Endothelial cell of umbilical vein (primary cell): Measurements from ENCODE around the gene C17orf75. TPM values are rescaled to one million over a fixed set of nuclear protein-coding genes. Genes with fewer than 3 reads are reported as not detected.

ENCODE experiments used
- BruUV-seq: library from RNA; stranded (reverse); fragments of 400-500 nt; replicated peaks from 2 replicates; lab custom pipeline; 2021; lab: Mats Ljungman, UMichigan
- CTCF ChIA-PET: fragments of 300-600, 350-600 bp; sonication (Branson Sonifier 250); formaldehyde crosslinking; loops from one replicate; lab custom pipeline; 2021; ENCODE audit warnings: antibody characterized with exemption, inconsistent platforms; lab: Charles Lee
- POLR2A ChIA-PET: fragments of 300-600, 350-600 bp; sonication (Branson Sonifier 250); formaldehyde crosslinking; loops from one replicate; lab custom pipeline; 2021; ENCODE audit warnings: antibody characterized with exemption, inconsistent platforms; lab: Charles Lee
- DNase-seq: peaks from one replicate; pipeline ENCODE4 v3.0.0-alpha.2; 2011; ENCODE audit warnings: low read depth, low spot score
- FAIRE-seq: peaks from 2 replicates; lab custom pipeline; 2011; peaks lifted over from hg19 to GRCh38; lab: Jason Lieb, UNC
- H2AFZ ChIP-seq: 2 replicates; pipeline ENCODE4 v1.6.0; 2012; ENCODE audit warnings: low read depth, low read length, control low read depth, inconsistent platforms
- H3K27ac ChIP-seq: 2 replicates; pipeline ENCODE4 v1.5.1; 2011; ENCODE audit warnings: low read depth, mild to moderate bottlenecking, control low read depth, low read length, moderate library complexity; ENCODE audit not compliant: insufficient read depth
- H3K27me3 ChIP-seq, 2 experiments: 2 replicates each; pipeline versions ENCODE4 v1.6.0 to v1.6.1; 2011; ENCODE audit warnings: low read length in 2 of 2, mixed read lengths in 1 of 2; ENCODE audit not compliant: control insufficient read depth in 2 of 2, insufficient read depth in 2 of 2
- H3K36me3 ChIP-seq, 2 experiments: 2 replicates in 1 of 2; 3 replicates in 1 of 2; pipeline ENCODE4 v1.5.1; 2011; ENCODE audit warnings: low read length in 2 of 2, mild to moderate bottlenecking in 1 of 2, moderate library complexity in 1 of 2; ENCODE audit not compliant: control insufficient read depth in 2 of 2, insufficient read depth in 2 of 2; ENCODE audit errors: extremely low read depth in 1 of 2
- H3K4me1 ChIP-seq: 3 replicates; pipeline ENCODE4 v1.5.1; 2011; ENCODE audit warnings: mild to moderate bottlenecking, low read length; ENCODE audit not compliant: control insufficient read depth, insufficient read depth; ENCODE audit errors: extremely low read depth
- H3K4me2 ChIP-seq: 2 replicates; pipeline ENCODE4 v1.6.1; 2011; ENCODE audit warnings: low read length, control low read depth, mixed read lengths; ENCODE audit not compliant: insufficient read depth
- H3K4me3 ChIP-seq, 3 experiments: fragments of 200-600 bp in 1 of 3; sonication (generic), shearing (Covaris generic) in 1 of 3; replicated peaks in 1 of 3; 2 replicates each; pipeline ENCODE4 v1.5.1; 2011 to 2016; ENCODE audit warnings: control low read depth in 3 of 3, low read length in 3 of 3, mild to moderate bottlenecking in 2 of 3, inconsistent platforms in 1 of 3, low read depth in 1 of 3, moderate library complexity in 1 of 3; ENCODE audit not compliant: insufficient read depth in 1 of 3
- H3K79me2 ChIP-seq: 2 replicates; pipeline ENCODE4 v1.6.0; 2012; ENCODE audit warnings: low read length, inconsistent platforms; ENCODE audit not compliant: control insufficient read depth, insufficient read depth
- H3K9ac ChIP-seq: replicated peaks from 2 replicates; pipeline ENCODE3; 2011; ENCODE audit warnings: low read length, control low read depth; ENCODE audit not compliant: insufficient read depth; ENCODE audit errors: extremely low read depth
- H3K9me1 ChIP-seq: replicated peaks from 3 replicates; pipeline ENCODE4 v1.6.0; 2011; ENCODE audit warnings: mild to moderate bottlenecking, low read length; ENCODE audit not compliant: control insufficient read depth, insufficient read depth; ENCODE audit errors: extremely low read depth
- H3K9me3 ChIP-seq: replicated peaks from 2 replicates; pipeline ENCODE4 v1.5.1; 2012; ENCODE audit warnings: low read length, inconsistent platforms; ENCODE audit not compliant: control insufficient read depth, insufficient read depth
- H4K20me1 ChIP-seq: replicated peaks from 2 replicates; pipeline ENCODE3; 2011; ENCODE audit warnings: mild to moderate bottlenecking, low read length; ENCODE audit not compliant: control insufficient read depth, insufficient read depth; ENCODE audit errors: extremely low read depth
- CTCF ChIP-seq, 2 donors: IDR thresholded peaks; 1 replicate in 1 of 2; 2 replicates in 1 of 2; pipeline ENCODE4 v1.5.1; 2011; ENCODE audit warnings: low read length in 2 of 2, mild to moderate bottlenecking in 2 of 2, moderate library complexity in 2 of 2, control low read depth in 1 of 2, inconsistent platforms in 1 of 2, low read depth in 1 of 2; ENCODE audit not compliant: insufficient read depth in 1 of 2; ENCODE audit errors: extremely low read depth in 1 of 2
- EZH2 ChIP-seq: IDR thresholded peaks from 2 replicates; pipeline ENCODE4 v1.6.1; 2012; ENCODE audit warnings: borderline replicate concordance, low read depth, mild to moderate bottlenecking, moderate library complexity, low read length, inconsistent platforms; ENCODE audit not compliant: severe bottlenecking
- FOS ChIP-seq: IDR thresholded peaks from 2 replicates; pipeline ENCODE4 v1.6.1; 2011; ENCODE audit warnings: mild to moderate bottlenecking, low read length, moderate library complexity, borderline replicate concordance; ENCODE audit not compliant: insufficient read depth
- GATA2 ChIP-seq: IDR thresholded peaks from 2 replicates; pipeline ENCODE4 v1.7.0; 2011; ENCODE audit warnings: low read depth, mild to moderate bottlenecking, moderate library complexity, mixed read lengths, low read length; ENCODE audit not compliant: insufficient read length, insufficient read depth
- JUN ChIP-seq: IDR thresholded peaks from 2 replicates; pipeline ENCODE4 v1.6.1; 2011; ENCODE audit warnings: borderline replicate concordance, low read depth; ENCODE audit not compliant: insufficient read length, insufficient read depth
- MYC ChIP-seq: IDR thresholded peaks from one replicate; pipeline ENCODE4 v1.6.1; 2011; ENCODE audit warnings: mild to moderate bottlenecking, low read depth, low read length
- POLR2A ChIP-seq: IDR thresholded peaks from 2 replicates; pipeline ENCODE4 v1.6.1; 2012; ENCODE audit warnings: low read depth, mild to moderate bottlenecking, control low read depth, low read length
- POLR2AphosphoS5 ChIP-seq: IDR thresholded peaks from 2 replicates; pipeline ENCODE4 v1.6.1; 2012; ENCODE audit warnings: low read depth, mild to moderate bottlenecking, control low read depth, low read length, moderate library complexity; ENCODE audit not compliant: insufficient read depth
- dilution Hi-C: fragments of 300-500 bp; cut with MboI; formaldehyde crosslinking; loops from one replicate; pipeline ENCODE4 v1.15.0; 2019; ENCODE audit warnings: low sequenced_read_pairs; ENCODE audit not compliant: extremely low pct_ligation_motif_present
- intact Hi-C: fragments of 100-400 bp; cut with micrococcal nuclease; formaldehyde crosslinking; loops from one replicate; pipeline ENCODE4 v1.10.0; 2022
- polyA plus RNA-seq, 4 experiments: library from polyadenylated mRNA; depleted of rRNA in 3 of 4; stranded (reverse) in 3 of 4; unstranded in 1 of 4; fragments of >200 nt; gene quantifications; 2 replicates each; pipeline versions ENCODE4 v1.2.1 to v1.2.3, GENCODE V29; 2011 to 2012; ENCODE audit warnings: missing spikeins in 1 of 4
- total RNA-seq: library from RNA; stranded (reverse); gene quantifications from 2 replicates; pipeline ENCODE4 v1.2.3, GENCODE V29; 2021
- TF ChIP-seq, protein P1 (sequence below): IDR thresholded peaks from 2 replicates; pipeline ENCODE4 v1.6.1; 2011; ENCODE audit not compliant: insufficient read depth, insufficient read length

C17orf75 gene
- total and polyA plus RNA-seq, 2 donors (not counting 3 experiments of a cell fraction or from before 2014, with no cell fraction given), result 8.8 to 21.5 TPM

DNA sequence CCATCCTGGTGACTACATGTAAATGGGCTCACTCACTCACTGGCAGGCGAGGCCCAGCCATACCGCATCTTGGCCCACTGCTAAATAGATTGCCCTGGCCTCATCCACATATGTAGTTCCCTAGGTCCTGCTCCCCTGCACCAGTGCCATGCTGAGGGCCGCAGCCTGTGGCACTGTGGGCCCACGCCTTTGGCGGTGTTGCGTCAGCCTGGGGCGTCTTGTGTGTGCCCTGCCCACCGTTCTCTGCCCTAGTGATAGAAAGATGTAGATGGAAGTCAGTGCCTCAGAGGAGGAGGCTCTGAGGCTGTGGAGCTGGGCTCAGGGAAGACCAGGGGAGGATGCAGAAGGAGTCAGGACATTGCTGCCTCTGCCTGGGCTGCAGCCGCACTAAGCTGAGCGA lies 18.9 kb downstream of the C17orf75 start:
- H3K36me3 ChIP-seq, result no peaks in the 10 kb centered on the region
- no peaks in the 10 kb centered on the region for H3K4me1 ChIP-seq
- DNase-seq (no peak), FAIRE-seq (no peak)
- H3K27ac ChIP-seq, result no peak overlapping the region
- no peak overlapping the region for H3K4me2 ChIP-seq
- no peaks in the 10 kb centered on the region for H3K9me1 ChIP-seq
- H3K9ac ChIP-seq, result no peak overlapping the region
- intact Hi-C loops (no loop called here), dilution Hi-C loops (no loop called here)
- no TSS peak for BruUV-seq
- no peak overlapping the region for H3K4me3 ChIP-seq
- no peak overlapping the region for H2AFZ ChIP-seq
- TF ChIP-seq JUN (no peak), MYC (no peak), POLR2AphosphoS5 (no peak), CTCF (IDR thresholded peaks at IDR 0.05; ENCODE audit: extremely low read depth in 1 of 2, insufficient read depth in 1 of 2, low read depth in 1 of 2, low read length in 2 of 2) (no peak), FOS (no peak), GATA2 (no peak), EZH2 (no peak), POLR2A (no peak)
- TF ChIP-seq, protein P1, sequence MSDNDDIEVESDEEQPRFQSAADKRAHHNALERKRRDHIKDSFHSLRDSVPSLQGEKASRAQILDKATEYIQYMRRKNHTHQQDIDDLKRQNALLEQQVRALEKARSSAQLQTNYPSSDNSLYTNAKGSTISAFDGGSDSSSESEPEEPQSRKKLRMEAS, result no peak
- H3K27me3 ChIP-seq, result no peaks in the 10 kb centered on the region
- H3K79me2 ChIP-seq, result no peaks in the 10 kb centered on the region
- no peaks in the 10 kb centered on the region for H4K20me1 ChIP-seq
- CTCF ChIA-PET, result interaction anchor here (1.6 to 5.7 kb wide), 3 partner anchors 14 to 119 kb away, joined by 3 to 57 read pairs (median 10); no protein-coding TSS in a partner anchor
- no peaks in the 10 kb centered on the region for H3K9me3 ChIP-seq
- POLR2A ChIA-PET, result no interaction called here
